Endothelial cell of umbilical vein (primary cell): ENCODE results near the gene ZBTB20. TPM values are rescaled to one million over a fixed set of nuclear protein-coding genes. Genes with fewer than 3 reads are reported as not detected.

Source experiments
- BruUV-seq: library from RNA; stranded (reverse); fragments of 400-500 nt; replicated peaks from 2 replicates; lab custom pipeline; 2021; lab: Mats Ljungman, UMichigan
- CTCF ChIA-PET: fragments of 300-600, 350-600 bp; sonication (Branson Sonifier 250); formaldehyde crosslinking; loops from one replicate; lab custom pipeline; 2021; ENCODE audit warnings: antibody characterized with exemption, inconsistent platforms; lab: Charles Lee
- POLR2A ChIA-PET: fragments of 300-600, 350-600 bp; sonication (Branson Sonifier 250); formaldehyde crosslinking; loops from one replicate; lab custom pipeline; 2021; ENCODE audit warnings: antibody characterized with exemption, inconsistent platforms; lab: Charles Lee
- DNase-seq: peaks from one replicate; pipeline ENCODE4 v3.0.0-alpha.2; 2011; ENCODE audit warnings: low read depth, low spot score
- FAIRE-seq: peaks from 2 replicates; lab custom pipeline; 2011; peaks lifted over from hg19 to GRCh38; lab: Jason Lieb, UNC
- H2AFZ ChIP-seq: 2 replicates; pipeline ENCODE4 v1.6.0; 2012; ENCODE audit warnings: low read depth, low read length, control low read depth, inconsistent platforms
- H3K27ac ChIP-seq: 2 replicates; pipeline ENCODE4 v1.5.1; 2011; ENCODE audit warnings: low read depth, mild to moderate bottlenecking, control low read depth, low read length, moderate library complexity; ENCODE audit not compliant: insufficient read depth
- H3K27me3 ChIP-seq, 2 experiments: 2 replicates each; pipeline versions ENCODE4 v1.6.0 to v1.6.1; 2011; ENCODE audit warnings: low read length in 2 of 2, mixed read lengths in 1 of 2; ENCODE audit not compliant: control insufficient read depth in 2 of 2, insufficient read depth in 2 of 2
- H3K36me3 ChIP-seq, 2 experiments: 2 replicates in 1 of 2; 3 replicates in 1 of 2; pipeline ENCODE4 v1.5.1; 2011; ENCODE audit warnings: low read length in 2 of 2, mild to moderate bottlenecking in 1 of 2, moderate library complexity in 1 of 2; ENCODE audit not compliant: control insufficient read depth in 2 of 2, insufficient read depth in 2 of 2; ENCODE audit errors: extremely low read depth in 1 of 2
- H3K4me1 ChIP-seq: 3 replicates; pipeline ENCODE4 v1.5.1; 2011; ENCODE audit warnings: mild to moderate bottlenecking, low read length; ENCODE audit not compliant: control insufficient read depth, insufficient read depth; ENCODE audit errors: extremely low read depth
- H3K4me2 ChIP-seq: 2 replicates; pipeline ENCODE4 v1.6.1; 2011; ENCODE audit warnings: low read length, control low read depth, mixed read lengths; ENCODE audit not compliant: insufficient read depth
- H3K4me3 ChIP-seq, 3 experiments: fragments of 200-600 bp in 1 of 3; sonication (generic), shearing (Covaris generic) in 1 of 3; replicated peaks in 1 of 3; 2 replicates each; pipeline ENCODE4 v1.5.1; 2011 to 2016; ENCODE audit warnings: control low read depth in 3 of 3, low read length in 3 of 3, mild to moderate bottlenecking in 2 of 3, inconsistent platforms in 1 of 3, low read depth in 1 of 3, moderate library complexity in 1 of 3; ENCODE audit not compliant: insufficient read depth in 1 of 3
- H3K79me2 ChIP-seq: 2 replicates; pipeline ENCODE4 v1.6.0; 2012; ENCODE audit warnings: low read length, inconsistent platforms; ENCODE audit not compliant: control insufficient read depth, insufficient read depth
- H3K9ac ChIP-seq: replicated peaks from 2 replicates; pipeline ENCODE3; 2011; ENCODE audit warnings: low read length, control low read depth; ENCODE audit not compliant: insufficient read depth; ENCODE audit errors: extremely low read depth
- H3K9me1 ChIP-seq: replicated peaks from 3 replicates; pipeline ENCODE4 v1.6.0; 2011; ENCODE audit warnings: mild to moderate bottlenecking, low read length; ENCODE audit not compliant: control insufficient read depth, insufficient read depth; ENCODE audit errors: extremely low read depth
- H3K9me3 ChIP-seq: replicated peaks from 2 replicates; pipeline ENCODE4 v1.5.1; 2012; ENCODE audit warnings: low read length, inconsistent platforms; ENCODE audit not compliant: control insufficient read depth, insufficient read depth
- H4K20me1 ChIP-seq: replicated peaks from 2 replicates; pipeline ENCODE3; 2011; ENCODE audit warnings: mild to moderate bottlenecking, low read length; ENCODE audit not compliant: control insufficient read depth, insufficient read depth; ENCODE audit errors: extremely low read depth
- EZH2 ChIP-seq: IDR thresholded peaks from 2 replicates; pipeline ENCODE4 v1.6.1; 2012; ENCODE audit warnings: borderline replicate concordance, low read depth, mild to moderate bottlenecking, moderate library complexity, low read length, inconsistent platforms; ENCODE audit not compliant: severe bottlenecking
- FOS ChIP-seq: IDR thresholded peaks from 2 replicates; pipeline ENCODE4 v1.6.1; 2011; ENCODE audit warnings: mild to moderate bottlenecking, low read length, moderate library complexity, borderline replicate concordance; ENCODE audit not compliant: insufficient read depth
- GATA2 ChIP-seq: IDR thresholded peaks from 2 replicates; pipeline ENCODE4 v1.7.0; 2011; ENCODE audit warnings: low read depth, mild to moderate bottlenecking, moderate library complexity, mixed read lengths, low read length; ENCODE audit not compliant: insufficient read length, insufficient read depth
- JUN ChIP-seq: IDR thresholded peaks from 2 replicates; pipeline ENCODE4 v1.6.1; 2011; ENCODE audit warnings: borderline replicate concordance, low read depth; ENCODE audit not compliant: insufficient read length, insufficient read depth
- MYC ChIP-seq: IDR thresholded peaks from one replicate; pipeline ENCODE4 v1.6.1; 2011; ENCODE audit warnings: mild to moderate bottlenecking, low read depth, low read length
- POLR2A ChIP-seq: IDR thresholded peaks from 2 replicates; pipeline ENCODE4 v1.6.1; 2012; ENCODE audit warnings: low read depth, mild to moderate bottlenecking, control low read depth, low read length
- POLR2AphosphoS5 ChIP-seq: IDR thresholded peaks from 2 replicates; pipeline ENCODE4 v1.6.1; 2012; ENCODE audit warnings: low read depth, mild to moderate bottlenecking, control low read depth, low read length, moderate library complexity; ENCODE audit not compliant: insufficient read depth
- dilution Hi-C: fragments of 300-500 bp; cut with MboI; formaldehyde crosslinking; loops from one replicate; pipeline ENCODE4 v1.15.0; 2019; ENCODE audit warnings: low sequenced_read_pairs; ENCODE audit not compliant: extremely low pct_ligation_motif_present
- intact Hi-C: fragments of 100-400 bp; cut with micrococcal nuclease; formaldehyde crosslinking; loops from one replicate; pipeline ENCODE4 v1.10.0; 2022
- polyA plus RNA-seq, 4 experiments: library from polyadenylated mRNA; depleted of rRNA in 3 of 4; stranded (reverse) in 3 of 4; unstranded in 1 of 4; fragments of >200 nt; gene quantifications; 2 replicates each; pipeline versions ENCODE4 v1.2.1 to v1.2.3, GENCODE V29; 2011 to 2012; ENCODE audit warnings: missing spikeins in 1 of 4
- total RNA-seq: library from RNA; stranded (reverse); gene quantifications from 2 replicates; pipeline ENCODE4 v1.2.3, GENCODE V29; 2021
- TF ChIP-seq, protein P1 (sequence below), 2 donors: IDR thresholded peaks; 1 replicate in 1 of 2; 2 replicates in 1 of 2; pipeline ENCODE4 v1.5.1; 2011; ENCODE audit warnings: low read length in 2 of 2, mild to moderate bottlenecking in 2 of 2, moderate library complexity in 2 of 2, control low read depth in 1 of 2, inconsistent platforms in 1 of 2, low read depth in 1 of 2; ENCODE audit not compliant: insufficient read depth in 1 of 2; ENCODE audit errors: extremely low read depth in 1 of 2
- TF ChIP-seq, protein P2 (sequence below): IDR thresholded peaks from 2 replicates; pipeline ENCODE4 v1.6.1; 2011; ENCODE audit not compliant: insufficient read depth, insufficient read length

The ZBTB20 gene
- total and polyA plus RNA-seq, 2 donors (not counting 3 experiments of a cell fraction or from before 2014, with no cell fraction given), result 2.1 to 20.5 TPM

DNA sequence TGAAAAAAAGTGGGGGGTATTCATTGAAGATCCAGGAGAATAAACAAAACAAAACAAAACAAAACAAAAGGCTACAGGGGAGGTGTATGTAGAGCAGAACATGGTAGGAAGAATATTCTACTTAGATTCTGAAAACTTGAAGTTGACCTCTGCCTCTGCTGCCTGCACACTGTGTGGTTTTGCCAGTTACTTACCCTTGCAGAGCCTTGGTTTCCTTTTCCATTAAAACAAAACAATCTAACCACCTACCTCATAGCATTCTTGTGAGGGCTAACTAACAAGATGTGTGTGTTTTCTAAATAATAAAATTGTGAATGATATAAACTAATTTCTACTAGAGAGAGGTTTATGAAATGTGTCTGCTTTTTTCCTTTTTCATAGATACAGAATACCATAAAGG, 430.2 kb downstream of the ZBTB20 start:
- Histone ChIP-seq H3K4me2 (no peak overlapping the region), H3K4me1 (no peaks in the 10 kb centered on the region), H3K9me3 (no peaks in the 10 kb centered on the region), H3K36me3 (no peaks in the 10 kb centered on the region), H3K9me1 (no peaks in the 10 kb centered on the region), H3K9ac (no peak overlapping the region), H2AFZ (no peak overlapping the region), H4K20me1 (no peaks in the 10 kb centered on the region), H3K79me2 (no peaks in the 10 kb centered on the region), H3K4me3 (no peak overlapping the region), H3K27me3 (no peaks in the 10 kb centered on the region), H3K27ac (no peak overlapping the region)
- no TSS peak for BruUV-seq
- dilution Hi-C loops, result no loop called here
- CTCF ChIA-PET, result no interaction called here
- POLR2A ChIA-PET, result no interaction called here
- FAIRE-seq (no peak), DNase-seq (no peak)
- no peak for TF ChIP-seq POLR2A
- TF ChIP-seq POLR2AphosphoS5, result no peak
- TF ChIP-seq, protein P1, sequence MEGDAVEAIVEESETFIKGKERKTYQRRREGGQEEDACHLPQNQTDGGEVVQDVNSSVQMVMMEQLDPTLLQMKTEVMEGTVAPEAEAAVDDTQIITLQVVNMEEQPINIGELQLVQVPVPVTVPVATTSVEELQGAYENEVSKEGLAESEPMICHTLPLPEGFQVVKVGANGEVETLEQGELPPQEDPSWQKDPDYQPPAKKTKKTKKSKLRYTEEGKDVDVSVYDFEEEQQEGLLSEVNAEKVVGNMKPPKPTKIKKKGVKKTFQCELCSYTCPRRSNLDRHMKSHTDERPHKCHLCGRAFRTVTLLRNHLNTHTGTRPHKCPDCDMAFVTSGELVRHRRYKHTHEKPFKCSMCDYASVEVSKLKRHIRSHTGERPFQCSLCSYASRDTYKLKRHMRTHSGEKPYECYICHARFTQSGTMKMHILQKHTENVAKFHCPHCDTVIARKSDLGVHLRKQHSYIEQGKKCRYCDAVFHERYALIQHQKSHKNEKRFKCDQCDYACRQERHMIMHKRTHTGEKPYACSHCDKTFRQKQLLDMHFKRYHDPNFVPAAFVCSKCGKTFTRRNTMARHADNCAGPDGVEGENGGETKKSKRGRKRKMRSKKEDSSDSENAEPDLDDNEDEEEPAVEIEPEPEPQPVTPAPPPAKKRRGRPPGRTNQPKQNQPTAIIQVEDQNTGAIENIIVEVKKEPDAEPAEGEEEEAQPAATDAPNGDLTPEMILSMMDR (IDR thresholded peaks at IDR 0.05; ENCODE audit: extremely low read depth in 1 of 2, insufficient read depth in 1 of 2, low read depth in 1 of 2, low read length in 2 of 2), result no peak
- TF ChIP-seq FOS, result no peak
- no peak for TF ChIP-seq GATA2
- TF ChIP-seq MYC, result no peak
- no peak for TF ChIP-seq JUN
- TF ChIP-seq, protein P2, sequence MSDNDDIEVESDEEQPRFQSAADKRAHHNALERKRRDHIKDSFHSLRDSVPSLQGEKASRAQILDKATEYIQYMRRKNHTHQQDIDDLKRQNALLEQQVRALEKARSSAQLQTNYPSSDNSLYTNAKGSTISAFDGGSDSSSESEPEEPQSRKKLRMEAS, result no peak
- no peak for TF ChIP-seq EZH2
- intact Hi-C loops, result no loop called here
